Left ventricle myocardium inferior (tissue), 1 donor: ENCODE results near the gene DNPH1. TPM values are rescaled to one million over a fixed set of nuclear protein-coding genes. Genes with fewer than 3 reads are reported as not detected.

Experiments
- DNase-seq: peaks from one replicate; pipeline ENCODE4 v3.0.0-alpha.2; 2020
- H3K27ac ChIP-seq: fragments of 200-600 bp; replicated peaks from 2 replicates; pipeline ENCODE4 v1.8.0; 2021
- H3K27me3 ChIP-seq: fragments of 200-600 bp; 2 replicates; pipeline ENCODE4 v1.8.0; 2021; ENCODE audit warnings: low read depth
- H3K36me3 ChIP-seq: fragments of 200-600 bp; 2 replicates; pipeline ENCODE4 v1.8.0; 2021
- H3K4me1 ChIP-seq: fragments of 200-600 bp; 2 replicates; pipeline ENCODE4 v1.8.0; 2021
- H3K4me3 ChIP-seq: fragments of 200-600 bp; 2 replicates; pipeline ENCODE4 v1.8.0; 2021; ENCODE audit warnings: mild to moderate bottlenecking, moderate library complexity
- H3K9me3 ChIP-seq: fragments of 200-600 bp; replicated peaks from 2 replicates; pipeline ENCODE4 v1.8.0; 2021
- CTCF ChIP-seq: fragments of 200-600 bp; IDR thresholded peaks from 2 replicates; pipeline ENCODE4 v1.8.0; 2021; ENCODE audit warnings: antibody characterized with exemption, mild to moderate bottlenecking, borderline replicate concordance
- intact Hi-C: fragments of 100-400 bp; cut with micrococcal nuclease; formaldehyde crosslinking; loops from one replicate; pipeline ENCODE4 v1.11.0; 2022
- total RNA-seq: library from RNA; stranded (reverse); fragmentation: NEBNext Ultra II Directional; extraction: Animal tissue kit (Norgen Biotek cat#: 25700); gene quantifications from one replicate; pipeline ENCODE4 v1.2.1, GENCODE V29; 2021
- donor health status: DM: no; HTN: yes; CAD: no; lungs with severe emphysema.

The DNPH1 gene
- total RNA-seq, 1 donor from 2014 or later: 27.7 TPM

- Histone ChIP-seq H3K9me3 (no peaks in the 10 kb centered on the region), H3K4me1 (peaks cover 35% of the 10 kb centered on the region), H3K36me3 (no peaks in the 10 kb centered on the region), H3K27me3 (peaks cover 22% of the 10 kb centered on the region), H3K4me3 (no peak overlapping the region), H3K27ac (peak overlapping the region; percentile 86)
- no peak for TF ChIP-seq CTCF
- intact Hi-C loops: loop anchor here (10.0 kb wide), 1 partner anchor 77 kb away; no protein-coding TSS in a partner anchor
- DNase-seq: no peak
These were observed 38.5 kb upstream of the DNPH1 start for GRCh38 chr6:43267619-43268354.

- no peak for TF ChIP-seq CTCF
- Histone ChIP-seq H3K36me3 (no peaks in the 10 kb centered on the region), H3K27me3 (peaks cover 21% of the 10 kb centered on the region), H3K27ac (no peak overlapping the region), H3K9me3 (no peaks in the 10 kb centered on the region), H3K4me3 (no peak overlapping the region), H3K4me1 (peaks cover 36% of the 10 kb centered on the region)
- intact Hi-C loops: loop anchor here (10.0 kb wide), 1 partner anchor 79 kb away; no protein-coding TSS in a partner anchor
- no peak for DNase-seq
These were observed 36.3 kb upstream of the DNPH1 start for GRCh38 chr6:43265564-43265963.

GRCh38 chr6:43264599-43265145 is 35.4 kb upstream of the DNPH1 start:
- TF ChIP-seq CTCF: no peak
- no peaks in the 10 kb centered on the region for H3K36me3 ChIP-seq
- peaks cover 38% of the 10 kb centered on the region for H3K4me1 ChIP-seq
- no peaks in the 10 kb centered on the region for H3K9me3 ChIP-seq
- H3K27me3 ChIP-seq: peaks cover 17% of the 10 kb centered on the region
- H3K4me3 ChIP-seq: no peak overlapping the region
- intact Hi-C loops: loop anchor here (10.0 kb wide), 1 partner anchor 80 kb away; no protein-coding TSS in a partner anchor
- DNase-seq: no peak
- no peak overlapping the region for H3K27ac ChIP-seq

GRCh38 chr6:43263314-43264178 is 34.3 kb upstream of the DNPH1 start:
- Histone ChIP-seq H3K4me1 (peaks cover 31% of the 10 kb centered on the region), H3K27me3 (peaks cover 5% of the 10 kb centered on the region), H3K4me3 (no peak overlapping the region), H3K27ac (no peak overlapping the region), H3K36me3 (no peaks in the 10 kb centered on the region), H3K9me3 (no peaks in the 10 kb centered on the region)
- TF ChIP-seq CTCF: peak; percentile 82
- DNase-seq: peak; percentile 74
- intact Hi-C loops: loop anchor here (10.0 kb wide), 1 partner anchor 81 kb away; no protein-coding TSS in a partner anchor

GRCh38 chr6:43262780-43263313 is 33.6 kb upstream of the DNPH1 start:
- Histone ChIP-seq H3K27me3 (no peaks in the 10 kb centered on the region), H3K9me3 (no peaks in the 10 kb centered on the region), H3K27ac (no peak overlapping the region), H3K4me3 (no peak overlapping the region), H3K4me1 (peaks cover 24% of the 10 kb centered on the region), H3K36me3 (no peaks in the 10 kb centered on the region)
- no peak for TF ChIP-seq CTCF
- intact Hi-C loops: loop anchor here (10.0 kb wide), 1 partner anchor 82 kb away; no protein-coding TSS in a partner anchor
- DNase-seq: no peak
